ENCODE measurements around the gene TBC1D30.

TBC1D30 gene

DNA sequence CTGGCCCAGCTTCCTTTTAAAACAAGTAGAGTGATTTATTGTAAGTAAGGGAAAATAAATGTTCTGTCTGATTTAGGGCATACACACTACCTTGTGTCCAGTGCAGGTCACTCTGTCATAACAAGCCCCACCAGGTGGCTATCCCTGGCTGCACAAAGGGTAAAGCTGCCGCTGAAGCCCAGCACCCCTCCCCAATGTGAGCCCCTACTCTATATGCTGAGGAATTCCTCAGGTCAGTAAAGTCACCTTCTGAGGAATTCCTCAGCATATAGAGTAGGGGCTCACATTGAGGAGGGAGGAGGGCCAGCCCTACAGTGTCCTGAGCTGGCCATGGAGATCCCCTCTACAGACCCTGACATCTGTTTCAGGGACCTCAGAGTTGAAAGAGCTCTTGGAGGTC is 67.2 kb downstream of the TBC1D30 start:
- DNase-seq (ENCODE audit: low read depth) = no peak
- TF ChIP-seq, protein P1, sequence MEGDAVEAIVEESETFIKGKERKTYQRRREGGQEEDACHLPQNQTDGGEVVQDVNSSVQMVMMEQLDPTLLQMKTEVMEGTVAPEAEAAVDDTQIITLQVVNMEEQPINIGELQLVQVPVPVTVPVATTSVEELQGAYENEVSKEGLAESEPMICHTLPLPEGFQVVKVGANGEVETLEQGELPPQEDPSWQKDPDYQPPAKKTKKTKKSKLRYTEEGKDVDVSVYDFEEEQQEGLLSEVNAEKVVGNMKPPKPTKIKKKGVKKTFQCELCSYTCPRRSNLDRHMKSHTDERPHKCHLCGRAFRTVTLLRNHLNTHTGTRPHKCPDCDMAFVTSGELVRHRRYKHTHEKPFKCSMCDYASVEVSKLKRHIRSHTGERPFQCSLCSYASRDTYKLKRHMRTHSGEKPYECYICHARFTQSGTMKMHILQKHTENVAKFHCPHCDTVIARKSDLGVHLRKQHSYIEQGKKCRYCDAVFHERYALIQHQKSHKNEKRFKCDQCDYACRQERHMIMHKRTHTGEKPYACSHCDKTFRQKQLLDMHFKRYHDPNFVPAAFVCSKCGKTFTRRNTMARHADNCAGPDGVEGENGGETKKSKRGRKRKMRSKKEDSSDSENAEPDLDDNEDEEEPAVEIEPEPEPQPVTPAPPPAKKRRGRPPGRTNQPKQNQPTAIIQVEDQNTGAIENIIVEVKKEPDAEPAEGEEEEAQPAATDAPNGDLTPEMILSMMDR (IDR thresholded peaks at IDR 0.05; ENCODE audit: insufficient read depth, low read depth, low read length, missing control alignments) = no peak
- H3K4me3 ChIP-seq (ENCODE audit: low read length) = no peak overlapping the region

DNA sequence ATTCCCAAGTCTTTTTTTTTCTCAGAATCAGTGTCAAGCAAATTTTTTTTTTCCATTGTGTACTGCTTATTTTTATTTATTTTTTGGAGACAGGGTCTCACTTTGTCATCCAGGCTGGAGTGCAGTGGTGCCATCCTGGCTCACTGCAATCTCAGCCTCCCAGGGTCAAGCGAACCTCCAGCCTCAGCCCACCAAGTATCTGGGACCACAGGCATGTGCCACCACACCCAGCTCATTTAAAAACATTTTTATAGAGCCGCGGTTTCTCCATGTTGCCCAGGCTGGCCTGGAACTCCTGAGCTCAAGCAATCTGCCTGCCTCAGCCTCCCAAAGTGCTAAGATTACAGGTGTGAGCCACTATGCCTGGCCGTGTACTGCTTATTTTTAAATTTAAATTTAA is 68.1 kb downstream of the TBC1D30 start:
- H3K4me3 ChIP-seq (ENCODE audit: low read length) = no peak overlapping the region
- TF ChIP-seq, protein P1 (IDR thresholded peaks at IDR 0.05; ENCODE audit: insufficient read depth, low read depth, low read length, missing control alignments) = no peak
- DNase-seq (ENCODE audit: low read depth) = no peak

GRCh38 chr12:64893961-64894360 is 69.5 kb downstream of the TBC1D30 start:
- TF ChIP-seq, protein P1 (IDR thresholded peaks at IDR 0.05; ENCODE audit: insufficient read depth, low read depth, low read length, missing control alignments) = no peak
- DNase-seq (ENCODE audit: low read depth) = peak; percentile 78
- no peak overlapping the region for H3K4me3 ChIP-seq (ENCODE audit: low read length)

GRCh38 chr12:64894827-64895475 is 70.5 kb downstream of the TBC1D30 start:
- H3K4me3 ChIP-seq (ENCODE audit: low read length) = no peak overlapping the region
- DNase-seq (ENCODE audit: low read depth) = peak; percentile 26
- TF ChIP-seq, protein P1 (IDR thresholded peaks at IDR 0.05; ENCODE audit: insufficient read depth, low read depth, low read length, missing control alignments) = no peak

- no peak overlapping the region for H3K4me3 ChIP-seq (ENCODE audit: low read length)
- peak; percentile 65 for DNase-seq (ENCODE audit: low read depth)
- TF ChIP-seq, protein P1 (IDR thresholded peaks at IDR 0.05; ENCODE audit: insufficient read depth, low read depth, low read length, missing control alignments) = no peak
Observed at GRCh38 chr12:64895526-64895925, 71.1 kb downstream of the TBC1D30 start.

DNA sequence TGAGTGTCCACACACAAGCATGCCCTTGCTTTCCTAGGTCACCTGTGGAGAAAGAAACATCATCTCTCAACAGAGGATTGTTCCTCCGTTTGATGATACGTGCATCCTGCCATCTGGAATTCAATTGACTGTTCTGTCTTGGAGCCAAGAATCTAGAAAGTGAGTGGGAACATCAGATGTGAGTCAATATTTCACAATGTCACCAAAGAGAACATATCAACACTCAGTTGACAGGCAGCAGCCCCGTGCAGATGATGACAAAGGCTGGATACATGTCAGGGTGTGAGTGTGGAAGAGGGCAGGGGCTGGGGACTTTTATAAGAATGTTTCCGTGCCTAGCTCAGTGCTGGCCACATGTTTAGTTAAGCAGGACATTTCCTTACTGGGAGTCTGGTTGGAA is 76.1 kb downstream of the TBC1D30 start:
- H3K4me3 ChIP-seq (ENCODE audit: low read length) = no peak overlapping the region

More for the DNA sequence above, 76.1 kb downstream of the TBC1D30 start:
- DNase-seq (ENCODE audit: low read depth) = peak; percentile 79
- TF ChIP-seq, protein P1 (IDR thresholded peaks at IDR 0.05; ENCODE audit: insufficient read depth, low read depth, low read length, missing control alignments) = no peak

All from epithelial cell of esophagus (primary cell).